ENCODE results near the gene SP3.

Gene SP3

DNA sequence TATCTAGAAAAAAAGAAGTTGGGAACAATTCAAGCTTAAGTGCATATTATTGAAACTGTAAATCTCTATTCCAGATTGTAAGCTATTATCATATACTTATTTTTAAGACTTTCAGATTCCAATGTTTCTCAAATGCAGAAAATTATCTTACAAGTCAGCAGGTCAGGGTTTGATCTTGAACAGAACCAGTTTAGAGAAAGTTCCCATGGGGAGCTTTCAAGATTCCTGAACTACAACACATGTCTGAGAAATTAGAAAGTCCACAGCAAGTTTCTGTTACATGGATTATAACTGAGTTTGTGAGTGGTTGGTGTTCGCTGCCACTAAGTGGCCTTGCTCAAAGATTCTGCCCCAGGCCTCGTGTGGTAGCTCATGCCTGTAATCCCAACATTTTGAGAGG lies 31.6 kb upstream of the SP3 start:
- DNase-seq, result no peak

- DNase-seq, result no peak
Measured at GRCh38 chr2:173993459-173993858, 28.3 kb upstream of the SP3 start.

DNA sequence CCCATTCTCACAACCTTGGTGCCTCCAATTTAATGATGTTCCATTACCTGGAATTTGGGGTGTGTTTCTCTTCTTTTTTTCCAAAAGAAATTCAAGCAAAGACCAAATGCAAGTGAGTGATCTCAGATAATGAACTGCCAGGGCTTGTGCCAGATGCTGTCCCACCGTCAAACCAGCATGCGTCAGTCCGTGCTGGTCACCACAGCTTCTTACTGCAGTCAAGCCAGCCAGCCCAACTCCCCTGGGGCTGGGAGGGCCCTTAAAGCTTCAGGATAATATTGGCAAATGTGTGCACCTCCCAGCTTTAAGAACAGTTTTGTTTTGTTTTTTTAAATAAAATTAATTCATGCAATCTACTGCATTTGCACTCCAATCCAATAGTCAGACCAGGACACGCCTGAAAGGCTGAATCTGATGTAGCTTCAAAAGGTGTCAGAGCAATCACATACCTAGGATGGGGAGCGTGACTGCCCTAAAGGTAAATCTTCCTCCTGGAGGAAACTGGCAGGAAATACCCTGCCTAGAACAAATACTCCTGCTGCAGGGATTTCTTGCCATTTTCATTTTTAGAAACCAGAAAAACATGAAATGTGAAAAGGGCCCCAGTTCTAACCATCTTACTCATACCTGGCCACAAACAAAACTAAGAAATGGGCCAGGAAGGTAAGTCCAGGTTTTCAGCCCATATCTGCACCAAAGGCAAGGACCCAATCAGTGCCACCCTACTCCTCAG lies 26.8 kb upstream of the SP3 start:
- no peak for DNase-seq

- DNase-seq, result no peak
Measured at GRCh38 chr2:173990970-173991819, 26.0 kb upstream of the SP3 start.

GRCh38 chr2:173990245-173990644 lies 25.1 kb upstream of the SP3 start:
- DNase-seq, result no peak

GRCh38 chr2:173989884-173990215 lies 24.7 kb upstream of the SP3 start:
- no peak for DNase-seq

- DNase-seq, result no peak
Measured at GRCh38 chr2:173989160-173989883, 24.1 kb upstream of the SP3 start.

DNA sequence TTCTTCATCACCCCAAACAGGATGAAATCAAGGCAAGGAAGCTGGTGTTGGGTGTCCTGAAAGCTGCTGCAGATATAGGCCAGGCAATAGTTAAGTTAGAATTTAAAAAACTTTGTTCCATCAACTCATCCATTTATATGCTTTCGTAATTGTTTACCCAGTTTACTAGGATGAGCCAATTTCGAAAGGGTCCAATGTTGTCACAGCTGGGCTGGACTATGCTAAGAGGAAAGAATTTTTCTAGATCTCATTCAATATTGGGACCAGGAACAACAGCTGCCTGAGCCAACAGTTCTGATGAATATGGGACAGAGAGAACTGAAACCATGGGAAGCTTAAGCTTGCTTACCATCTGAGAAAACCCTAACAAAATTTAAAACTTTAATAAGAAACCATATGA lies 21.6 kb upstream of the SP3 start:
- no peak for DNase-seq

- DNase-seq, result no peak
Measured at GRCh38 chr2:173985605-173985992, 20.4 kb upstream of the SP3 start.

DNA sequence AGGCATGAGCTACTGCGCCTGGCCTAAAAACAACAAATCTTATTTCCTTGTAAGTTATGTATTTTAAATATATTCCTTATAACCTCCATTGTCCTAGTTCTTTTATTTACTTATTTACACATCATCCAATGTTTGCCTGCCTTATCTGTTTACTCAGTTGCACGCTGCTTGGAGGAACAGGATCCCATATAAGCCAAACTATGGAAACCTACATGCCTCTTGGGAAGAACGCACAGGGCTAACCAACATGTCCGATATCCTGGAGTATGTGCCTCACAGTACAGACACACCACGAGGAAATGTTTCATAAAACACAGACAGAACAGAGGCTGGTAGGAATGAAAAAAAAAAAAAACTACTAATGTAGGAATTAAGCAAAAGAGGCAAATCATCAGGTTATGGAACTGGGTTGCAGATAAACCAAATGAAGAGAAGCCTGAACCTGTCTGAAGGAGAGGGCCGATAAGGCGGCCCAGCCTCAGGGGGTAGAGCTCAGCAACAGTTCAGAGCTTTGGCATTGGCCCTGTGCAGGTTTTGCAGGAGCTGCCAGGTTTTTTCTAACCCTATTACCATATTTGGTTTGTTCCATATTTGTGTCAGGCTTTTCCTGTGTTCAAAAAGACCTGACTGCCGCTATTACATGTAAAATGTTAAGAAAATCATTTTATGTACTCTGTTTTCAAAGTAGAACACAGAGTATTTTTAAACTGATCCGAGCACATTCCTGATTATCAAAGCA lies 19.9 kb upstream of the SP3 start:
- DNase-seq, result no peak

GRCh38 chr2:173983391-173983871 lies 18.3 kb upstream of the SP3 start:
- DNase-seq, result no peak

DNA sequence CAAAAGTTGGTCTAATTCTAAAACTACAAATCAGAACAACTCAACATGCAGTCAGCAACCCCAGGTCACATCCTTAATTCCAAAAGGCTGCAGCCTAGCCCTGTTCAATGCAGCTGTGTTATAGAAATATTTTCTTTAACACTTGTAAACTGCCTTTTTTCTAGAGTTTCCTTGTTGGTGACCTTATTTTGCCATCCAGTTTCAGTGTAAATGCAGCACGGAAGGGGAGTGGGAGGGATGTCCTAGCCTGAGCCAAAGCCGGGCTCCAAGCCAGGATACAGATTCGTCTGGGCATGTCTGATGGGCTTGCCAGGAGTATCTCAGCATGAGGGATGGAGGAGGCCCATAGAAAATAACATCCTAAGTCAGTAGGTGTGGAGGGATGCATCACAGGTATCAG lies 17.7 kb upstream of the SP3 start:
- no peak for DNase-seq

GRCh38 chr2:173982182-173982714 lies 17.1 kb upstream of the SP3 start:
- no peak for DNase-seq

- no peak for DNase-seq
Measured at GRCh38 chr2:173981520-173981919, 16.3 kb upstream of the SP3 start.

DNA sequence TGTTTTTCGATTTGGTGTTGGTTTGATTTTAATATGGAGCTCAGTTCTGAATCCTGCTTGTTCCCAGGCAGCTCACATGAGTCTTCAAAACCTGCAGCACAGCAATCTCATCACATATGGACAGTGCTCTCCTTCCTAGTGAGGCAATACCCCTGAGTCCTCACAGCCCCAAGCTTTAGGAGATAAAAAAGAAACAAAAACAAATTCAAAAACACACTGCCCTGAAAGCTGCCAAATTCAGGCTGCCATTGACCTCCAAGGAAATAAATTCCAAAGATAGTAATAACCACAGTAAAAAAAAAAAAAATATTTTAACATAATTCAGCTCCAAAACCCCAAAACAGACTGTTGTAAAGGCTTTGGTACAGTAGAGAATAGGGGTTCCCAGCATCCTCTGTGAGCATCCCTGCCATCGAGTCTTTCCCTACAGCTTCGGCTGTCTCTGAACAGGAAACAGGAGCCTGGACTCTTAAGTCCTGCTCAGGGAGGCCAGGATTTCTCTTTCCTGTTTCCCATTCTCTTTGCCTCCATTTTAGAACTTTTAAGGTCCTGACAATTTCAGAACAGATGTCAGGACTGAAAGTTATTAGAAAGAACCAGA lies 14.7 kb upstream of the SP3 start:
- DNase-seq, result no peak

GRCh38 chr2:173978447-173978846 lies 13.3 kb upstream of the SP3 start:
- DNase-seq, result no peak

- no peak for DNase-seq
Measured at GRCh38 chr2:173972636-173973035, 7.5 kb upstream of the SP3 start.

DNA sequence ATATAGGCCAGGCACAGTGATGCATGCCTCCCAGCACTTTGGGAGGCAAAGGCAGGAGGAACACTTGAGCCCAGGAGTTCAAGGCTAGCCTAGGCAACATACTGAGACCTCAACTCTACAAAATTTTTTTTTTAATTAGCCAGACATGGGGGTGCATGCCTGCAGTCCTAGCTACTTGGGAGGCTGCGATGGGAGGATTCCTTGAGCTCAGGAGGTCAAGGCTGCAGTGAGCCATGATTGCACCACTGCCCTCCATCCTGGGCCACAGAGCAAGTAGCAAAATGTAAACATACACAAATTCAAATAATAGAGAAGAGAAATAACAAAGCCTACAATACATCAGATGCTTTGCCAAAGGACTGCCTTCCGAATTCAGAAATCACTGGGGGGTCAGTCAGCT lies 7.0 kb upstream of the SP3 start:
- no peak for DNase-seq

- DNase-seq, result no peak
Measured at GRCh38 chr2:173970516-173970924, 5.3 kb upstream of the SP3 start.

DNA sequence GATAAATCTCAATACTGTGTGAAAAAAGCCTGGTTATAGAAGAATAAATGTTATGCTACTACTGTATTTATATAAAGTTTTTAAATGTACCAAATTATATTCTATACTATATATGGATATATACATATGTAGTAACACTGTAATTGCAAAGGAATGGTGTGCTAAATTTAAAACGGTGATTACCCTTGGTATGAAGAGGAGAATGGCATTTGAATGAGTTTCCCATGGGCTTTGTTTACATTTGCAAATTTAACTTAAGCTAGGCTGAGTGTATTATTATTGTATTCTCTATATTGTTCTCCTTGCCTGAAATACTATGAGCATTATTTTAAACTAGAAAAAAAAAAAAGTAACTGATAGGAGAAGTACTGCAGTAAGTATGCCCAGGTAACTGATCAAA lies 4.7 kb upstream of the SP3 start:
- no peak for DNase-seq

DNA sequence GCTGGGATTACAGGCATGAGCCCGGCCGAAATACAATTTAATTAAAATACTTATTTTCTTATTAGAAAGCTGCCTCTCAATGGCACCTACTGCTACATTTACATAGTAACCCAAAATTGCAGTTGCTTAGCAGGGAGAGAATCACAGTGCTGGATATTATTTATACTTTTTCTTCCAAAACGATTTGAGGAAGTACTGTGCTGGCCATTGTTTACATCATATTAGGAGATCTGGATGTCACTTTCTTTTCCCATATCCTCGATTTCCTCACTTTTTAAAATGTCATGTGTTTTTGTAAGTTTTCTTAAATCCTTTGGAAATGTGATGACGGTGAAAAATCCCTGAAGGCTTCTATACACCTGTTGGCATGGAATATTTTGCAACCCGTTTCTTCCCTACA lies 3.4 kb upstream of the SP3 start:
- no peak for DNase-seq

All from effector CD4-positive, alpha-beta T cell (primary cell).